NCI-H1436 (cell line): Measurements from ENCODE around the gene ABHD12.
"Not testable (repeated sequence)": the region's sequence is repeated elsewhere in the genome, so short reads cannot be mapped to it uniquely, and the experiment has no call there.

Experiments
- DNase-seq: peaks from one replicate; lab custom pipeline; 2025; lab: John Stamatoyannopoulos, UW

The ABHD12 gene

GRCh38 chr20:25321991-25322390, 68.6 kb downstream of the ABHD12 start:
- DNase-seq: no peak

- DNase-seq: no peak
Observed at GRCh38 chr20:25321262-25321831, 69.3 kb downstream of the ABHD12 start.

DNA sequence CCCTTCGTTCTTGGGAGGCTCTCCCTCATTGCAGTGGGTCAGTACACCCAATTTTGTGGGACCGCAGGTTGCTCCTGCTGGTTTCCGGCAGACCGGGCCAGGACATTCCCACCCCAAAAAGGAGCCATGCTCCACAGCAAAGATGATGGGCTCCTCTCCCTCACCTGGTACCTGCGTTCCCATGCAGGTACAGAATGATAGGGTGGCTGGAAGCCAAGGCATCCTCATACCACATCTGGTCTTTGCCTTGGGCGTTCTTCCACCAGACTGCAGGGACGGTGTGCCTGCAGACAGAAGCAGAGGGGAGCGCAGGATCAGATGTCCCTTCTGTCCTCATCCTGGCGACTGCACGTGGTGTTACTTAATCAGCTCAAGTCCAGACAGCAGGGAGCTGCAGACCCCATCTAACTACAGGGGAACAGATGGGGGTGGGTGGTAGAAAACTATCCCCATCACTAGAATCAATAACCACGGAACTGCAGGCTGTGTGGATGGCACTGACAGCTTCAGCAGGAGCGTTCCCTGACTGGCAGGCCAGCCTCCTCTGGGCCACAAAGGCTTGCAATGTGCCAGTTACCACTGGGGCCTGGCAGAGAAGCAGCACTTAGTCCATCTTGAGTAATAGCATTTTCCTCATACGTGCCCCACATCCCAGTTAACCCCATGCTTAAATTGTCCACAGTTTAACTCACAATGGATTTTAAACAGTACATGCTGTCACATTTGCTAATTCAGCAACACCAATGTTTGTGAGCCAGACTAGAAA, 70.4 kb downstream of the ABHD12 start:
- no peak for DNase-seq

DNA sequence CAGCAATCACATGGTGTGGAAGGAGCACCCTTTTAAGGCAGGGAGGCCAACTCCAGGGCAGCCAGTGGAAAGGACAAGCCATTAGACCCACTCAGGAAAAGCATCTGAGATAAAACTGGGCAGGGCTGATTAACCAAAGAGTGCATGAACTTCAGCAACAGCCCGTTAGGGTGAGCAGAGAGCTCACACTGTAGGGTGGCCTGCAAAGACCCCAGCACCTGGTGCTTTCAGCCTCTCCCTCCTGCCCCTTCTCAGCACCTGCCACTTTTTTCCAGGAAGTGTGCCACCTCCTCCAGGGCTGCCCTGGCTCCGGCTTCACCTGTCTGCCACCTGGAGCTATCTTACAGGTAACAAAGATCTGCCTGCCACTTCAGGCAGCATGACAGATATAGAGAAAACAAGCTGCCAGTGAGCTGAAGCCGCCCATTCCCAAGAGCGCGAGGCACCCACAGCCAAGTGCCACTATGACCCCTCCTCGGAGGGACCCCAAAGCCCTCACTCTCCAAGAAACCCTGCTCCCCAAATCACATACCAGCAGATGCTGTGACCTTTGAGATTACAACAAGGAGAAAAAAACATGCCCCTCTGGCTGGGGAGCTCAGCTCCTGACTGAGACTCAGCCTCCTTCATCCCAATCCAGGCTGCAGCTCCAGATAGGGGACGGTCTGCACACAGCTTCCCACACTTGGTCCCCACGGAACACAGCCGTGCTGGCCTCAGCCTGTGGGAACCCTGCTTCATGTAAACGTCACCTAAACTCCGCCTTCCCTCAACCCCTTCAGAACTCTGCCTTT, 71.2 kb downstream of the ABHD12 start:
- no peak for DNase-seq

GRCh38 chr20:25318471-25319240, 72.0 kb downstream of the ABHD12 start:
- DNase-seq: no peak

DNA sequence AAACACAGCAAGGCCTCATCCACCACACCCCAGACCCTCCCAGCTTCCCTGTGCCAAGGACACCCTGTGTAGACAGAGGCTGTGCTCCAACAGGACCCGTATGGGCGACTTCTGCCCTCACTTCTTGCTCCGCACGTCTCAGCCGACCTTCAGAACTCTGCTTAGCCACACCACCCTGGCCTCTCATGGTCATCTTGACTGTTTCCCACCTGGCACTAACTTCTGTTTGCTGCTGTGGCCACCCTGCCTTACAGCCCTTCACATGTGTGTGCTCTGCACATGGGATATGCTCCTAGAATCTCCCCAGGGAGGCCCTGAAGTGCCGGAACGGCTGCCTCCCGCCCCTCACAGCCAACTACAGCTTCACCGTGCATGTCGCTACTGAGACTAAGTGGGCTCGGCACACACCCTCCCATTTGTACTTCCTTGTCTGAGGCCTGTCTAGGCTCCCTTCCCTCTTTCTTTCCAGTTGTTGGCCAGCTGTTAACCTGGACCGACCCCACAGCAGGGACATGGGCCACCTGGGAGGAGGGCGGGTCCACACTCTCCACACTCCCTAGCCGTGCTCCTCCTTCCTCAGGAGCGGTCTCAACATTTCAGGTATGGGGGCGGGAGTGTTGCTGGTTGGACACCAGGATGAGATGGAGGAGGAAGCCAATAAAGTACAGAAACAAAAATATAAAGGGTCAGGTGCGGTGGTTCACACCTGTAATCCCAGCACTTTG, 73.1 kb downstream of the ABHD12 start:
- DNase-seq: no peak

GRCh38 chr20:25316506-25317190, 74.0 kb downstream of the ABHD12 start:
- no peak for DNase-seq

- no peak for DNase-seq
Observed at GRCh38 chr20:25315418-25316210, 75.0 kb downstream of the ABHD12 start.

GRCh38 chr20:25314497-25315417, 75.9 kb downstream of the ABHD12 start:
- DNase-seq: no peak

- no peak for DNase-seq
Observed at GRCh38 chr20:25313593-25313992, 77.0 kb downstream of the ABHD12 start.

DNA sequence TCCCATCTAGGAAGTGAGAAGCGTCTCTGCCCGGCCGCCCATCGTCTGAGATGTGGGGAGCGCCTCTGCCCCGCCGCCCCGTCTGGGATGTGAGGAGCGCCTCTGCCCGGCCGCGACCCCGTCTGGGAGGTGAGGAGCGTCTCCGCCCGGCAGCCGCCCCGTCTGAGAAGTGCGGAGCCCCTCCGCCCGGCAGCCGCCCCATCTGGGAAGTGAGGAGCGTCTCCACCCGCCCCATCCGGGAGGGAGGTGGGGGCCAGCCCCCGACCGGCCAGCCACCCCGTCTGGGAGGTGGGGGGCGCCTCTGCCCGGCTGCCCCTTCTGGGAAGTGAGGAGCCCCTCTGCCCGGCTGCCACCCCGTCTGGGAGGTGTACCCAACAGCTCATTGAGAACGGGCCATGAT, 77.9 kb downstream of the ABHD12 start:
- DNase-seq: not testable (repeated sequence)

DNA sequence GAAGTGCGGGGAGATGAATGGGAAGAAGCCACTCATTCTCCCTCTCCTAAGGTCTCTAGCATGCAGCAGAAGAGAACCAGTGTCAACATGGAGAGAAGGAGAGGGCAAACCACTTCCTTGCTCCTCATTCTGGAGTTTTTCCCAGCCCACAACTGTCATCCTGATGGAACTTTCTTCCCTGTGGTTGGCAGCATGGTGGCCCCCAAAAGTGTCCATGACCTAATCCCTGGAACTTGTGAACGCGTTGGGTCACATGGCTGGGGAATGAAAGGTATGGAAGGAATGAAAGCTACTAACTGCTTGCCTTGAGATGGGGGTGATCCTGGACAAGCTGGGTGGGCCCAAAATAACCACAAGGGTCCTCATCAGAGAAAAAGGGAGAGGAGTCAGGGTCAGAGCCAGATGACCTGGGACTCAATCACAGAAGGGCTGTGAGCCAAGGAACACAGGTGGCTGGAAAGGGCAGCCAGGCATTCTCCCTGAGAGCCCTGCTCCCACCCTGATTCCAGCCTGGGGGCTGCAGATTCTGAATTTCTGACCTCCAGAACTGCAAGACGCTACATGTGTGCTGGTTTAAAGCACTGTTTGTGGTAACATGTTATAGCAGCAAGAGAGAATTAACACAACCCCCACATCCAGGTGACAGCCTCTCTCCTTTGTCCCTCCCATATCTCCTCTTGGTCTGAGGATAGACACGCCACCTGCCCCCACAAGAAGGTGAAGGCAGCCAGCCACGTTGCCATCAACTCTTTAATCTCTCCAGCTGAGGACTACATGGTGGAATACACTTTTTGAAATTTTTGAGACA, 79.5 kb downstream of the ABHD12 start:
- no peak for DNase-seq

DNA sequence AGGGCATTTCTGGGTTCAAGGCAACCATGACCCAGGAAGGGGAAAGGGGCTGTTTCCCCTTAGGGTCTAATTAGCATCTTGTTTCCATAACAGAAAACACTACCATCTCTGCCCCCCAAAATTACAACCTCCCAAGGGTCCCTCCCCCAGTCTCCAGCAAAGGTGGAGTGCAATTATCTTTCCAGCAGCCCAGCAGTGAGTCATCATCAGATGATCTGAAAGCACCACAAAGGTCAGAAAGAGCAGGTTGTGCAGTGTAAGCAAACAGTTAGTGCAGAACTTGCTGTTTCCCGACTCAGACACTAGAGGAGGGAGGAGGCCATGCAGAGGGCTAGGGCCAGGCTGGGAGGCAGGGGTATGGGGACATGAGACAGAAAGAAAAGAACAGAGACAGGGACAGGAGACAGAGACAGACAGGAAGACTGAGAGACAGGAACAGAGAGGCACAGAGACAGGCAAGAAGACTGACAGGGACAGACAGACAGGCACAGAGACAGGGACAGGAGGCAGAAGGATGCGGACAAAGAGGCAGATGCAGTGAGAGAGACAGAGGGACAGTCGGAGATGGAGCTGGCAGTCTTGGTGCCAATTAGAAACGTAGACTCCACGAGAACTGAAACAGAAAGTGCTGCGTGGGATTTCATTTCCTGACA, 80.2 kb downstream of the ABHD12 start:
- peak; percentile 32 for DNase-seq

DNA sequence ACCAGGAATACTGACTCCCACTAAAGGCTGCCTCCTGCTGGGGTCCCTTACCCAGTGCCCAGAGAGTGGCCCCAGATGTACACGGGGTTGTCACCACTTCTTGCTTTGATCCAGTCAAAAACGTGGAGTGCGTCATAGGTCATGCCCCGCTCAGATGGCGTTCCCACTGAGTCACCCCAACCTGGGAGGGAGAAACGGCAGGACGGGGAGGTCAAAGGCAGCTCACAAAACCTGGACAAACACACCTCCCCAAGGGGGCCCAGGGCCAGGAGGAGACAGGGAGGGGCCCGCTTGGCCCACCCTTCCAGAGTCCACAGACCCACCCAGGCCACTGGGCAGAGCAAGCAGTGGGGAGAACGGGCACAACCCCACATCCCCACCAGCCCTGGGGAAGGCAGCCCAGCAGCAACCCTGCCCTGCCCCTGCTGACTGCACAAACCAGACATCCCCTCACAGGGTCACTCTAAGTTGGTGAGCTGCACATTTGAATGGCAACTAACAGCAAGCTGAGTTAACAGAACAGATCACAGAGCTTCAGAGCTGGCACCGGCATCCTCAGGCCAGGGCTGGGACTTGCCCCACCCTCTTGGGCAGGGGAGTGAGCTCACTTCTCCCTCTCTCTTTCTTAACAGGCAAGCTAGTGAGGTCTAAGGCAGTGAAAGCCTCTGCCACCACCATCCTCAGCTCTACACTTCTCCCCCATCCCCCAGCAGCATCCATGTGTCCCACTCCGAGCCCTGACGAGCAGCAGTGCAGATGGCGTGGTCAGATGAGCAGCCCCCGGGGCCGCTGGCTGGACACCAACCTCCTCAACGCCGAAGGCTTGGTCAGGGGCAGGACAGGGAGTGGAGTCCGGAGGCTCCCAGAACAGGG, 81.0 kb downstream of the ABHD12 start:
- DNase-seq: no peak

DNA sequence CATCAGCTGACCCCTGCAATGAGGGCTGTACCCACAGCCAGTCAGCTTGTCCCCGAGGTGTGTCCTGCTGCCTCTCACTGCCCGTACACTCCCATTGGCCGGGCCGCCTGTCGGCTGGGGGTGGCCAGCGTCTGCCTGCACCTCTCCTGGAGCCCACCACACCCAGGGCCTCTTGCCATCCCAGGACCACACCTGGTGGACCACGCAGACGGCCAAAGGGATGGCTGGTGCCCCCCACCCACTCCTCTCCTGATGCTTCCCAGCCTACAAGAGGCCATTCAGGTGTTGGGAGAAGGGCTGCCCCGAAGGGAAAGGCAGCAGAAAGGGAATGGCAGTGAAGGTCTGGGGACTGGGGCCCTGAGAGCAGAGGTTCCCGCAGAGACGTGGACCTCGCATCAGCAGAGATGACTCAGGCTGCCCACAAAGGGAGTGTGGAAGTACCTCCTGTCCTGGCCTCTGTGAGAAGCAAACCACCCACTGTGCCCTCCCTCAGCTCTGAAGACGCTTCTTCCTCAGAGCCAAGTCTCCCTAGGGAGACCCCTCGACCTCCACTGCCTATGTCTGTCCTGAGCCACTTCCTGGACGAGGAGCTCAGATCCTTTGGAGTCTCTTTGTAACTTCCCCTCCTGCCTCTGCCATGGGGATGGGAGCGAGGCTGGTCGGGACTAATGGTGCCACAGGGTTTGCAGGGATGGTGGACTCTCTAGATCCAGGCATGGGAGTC, 81.8 kb downstream of the ABHD12 start:
- DNase-seq: no peak

DNA sequence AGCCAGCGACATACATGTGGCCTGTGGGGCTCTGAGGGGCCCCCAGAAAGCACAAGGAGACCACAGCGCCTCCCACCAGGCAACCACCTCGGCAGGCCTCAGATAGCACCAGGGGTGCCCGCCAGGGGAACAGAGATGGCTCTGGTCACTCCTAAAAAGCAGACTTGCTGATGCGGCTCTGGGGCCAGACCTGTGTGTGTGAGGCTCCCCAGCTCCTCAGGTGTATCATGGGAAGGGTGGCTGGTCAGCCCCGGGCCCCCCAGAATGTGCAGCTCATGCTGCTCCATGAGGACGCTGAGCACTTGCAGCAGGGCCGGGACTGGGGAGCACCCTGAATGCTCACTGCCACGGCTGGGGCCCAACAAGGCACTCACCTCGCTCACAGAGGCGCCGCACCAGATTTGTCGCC, 82.5 kb downstream of the ABHD12 start:
- no peak for DNase-seq
